Esophagus muscularis mucosa (tissue), 4 donors: ENCODE measurements around the gene HAUS8.

Source experiments
- CTCF ChIP-seq, 3 experiments: fragments of 200-600 bp in 2 of 3; fragments of 450-650 bp in 1 of 3; sonication (generic) in 2 of 3; IDR thresholded peaks; one replicate each; pipeline ENCODE4 v1.5.1; 2017 to 2019; ENCODE audit warnings: antibody characterized with exemption in 3 of 3, mild to moderate bottlenecking in 2 of 3, moderate library complexity in 1 of 3
- EP300 ChIP-seq: sonication (generic); formaldehyde crosslinking; IDR thresholded peaks from one replicate; pipeline ENCODE4 v1.6.1; 2017; ENCODE audit warnings: antibody characterized with exemption
- POLR2A ChIP-seq: fragments of 450-650 bp; IDR thresholded peaks from one replicate; pipeline ENCODE4 v1.6.1; 2017; ENCODE audit warnings: antibody characterized with exemption, moderate library complexity, mild to moderate bottlenecking, low read depth
- POLR2AphosphoS5 ChIP-seq, 2 donors: sonication (generic); formaldehyde crosslinking; IDR thresholded peaks; one replicate each; pipeline ENCODE4 v1.6.1; 2017; ENCODE audit warnings: antibody characterized with exemption in 2 of 2

DNA sequence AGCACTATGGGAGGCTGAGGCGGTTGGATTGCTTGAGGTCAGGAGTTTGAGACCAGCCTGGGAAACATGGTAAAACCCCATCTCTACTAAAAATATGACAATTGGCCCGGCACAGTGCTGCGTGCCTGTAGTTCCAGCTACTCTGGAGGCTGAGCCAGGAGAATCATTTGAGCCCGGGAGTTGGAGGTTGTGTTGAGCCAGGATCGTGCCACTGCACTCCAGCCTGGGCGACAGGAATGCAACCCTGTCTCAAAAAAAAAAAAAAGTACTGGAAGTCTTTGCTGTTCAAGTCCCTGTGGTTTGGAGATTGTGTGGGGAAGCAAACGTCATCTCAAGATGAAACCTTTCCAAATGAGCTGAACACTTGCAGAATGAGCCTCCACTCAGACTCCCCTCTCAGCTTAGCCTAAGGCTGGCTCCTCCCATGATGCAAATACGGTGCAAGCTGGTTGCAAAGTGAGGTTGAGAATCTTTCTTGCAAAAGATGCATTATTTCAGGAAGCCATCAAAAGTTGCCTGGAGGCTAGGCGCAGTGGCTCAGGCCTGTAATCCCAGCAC, 46.6 kb upstream of the HAUS8 start:
- TF ChIP-seq CTCF (IDR thresholded peaks at IDR 0.05) = no peak
- no peak for TF ChIP-seq EP300
- TF ChIP-seq POLR2AphosphoS5 (IDR thresholded peaks at IDR 0.05) = no peak
- TF ChIP-seq POLR2A = no peak
